PC-9 (cell line): ENCODE measurements around the gene FHDC1. TPM values are rescaled to one million over a fixed set of nuclear protein-coding genes. Genes with fewer than 3 reads are reported as not detected.

ENCODE experiments used
- BruUV-seq: library from RNA; stranded (reverse); fragments of 400-500 nt; replicated peaks from 2 replicates; lab custom pipeline; 2021; lab: Mats Ljungman, UMichigan
- CTCF ChIA-PET: fragments of 300-600 bp; sonication (Branson Sonifier 250); formaldehyde crosslinking; loops from one replicate; lab custom pipeline; 2022; ENCODE audit warnings: antibody characterized with exemption; lab: Charles Lee
- POLR2A ChIA-PET: fragments of 300-600 bp; sonication (Branson Sonifier 250); formaldehyde crosslinking; loops from one replicate; lab custom pipeline; 2022; ENCODE audit warnings: antibody characterized with exemption; ENCODE audit not compliant: unreplicated experiment; lab: Charles Lee
- DNase-seq, 2 experiments: peaks; one replicate each; pipeline versions ENCODE4 v3.0.0 to v3.0.0-alpha.2; 2015 to 2022; ENCODE audit warnings: mixed read lengths in 1 of 2
- H2AFZ ChIP-seq: fragments of 200-600 bp; sonication (generic); 2 replicates; pipeline ENCODE4 v1.8.1; 2017; ENCODE audit warnings: antibody characterized with exemption
- H3F3A ChIP-seq: fragments of 200-600 bp; sonication (generic); 2 replicates; pipeline ENCODE4 v1.8.1; 2017; ENCODE audit warnings: antibody characterized with exemption, mild to moderate bottlenecking, low read depth; ENCODE audit not compliant: insufficient read depth
- H3K27ac ChIP-seq: fragments of 200-600 bp; sonication (generic); 2 replicates; pipeline ENCODE4 v1.6.1; 2016; ENCODE audit warnings: mixed run types
- H3K27me3 ChIP-seq: fragments of 200-600 bp; sonication (generic); 2 replicates; pipeline ENCODE4 v1.6.1; 2016; ENCODE audit warnings: low read depth, mixed run types; ENCODE audit not compliant: insufficient read depth
- H3K36me3 ChIP-seq: fragments of 200-600 bp; sonication (generic); 2 replicates; pipeline ENCODE4 v1.6.1; 2016; ENCODE audit warnings: low read depth, mixed run types
- H3K4me1 ChIP-seq: fragments of 200-600 bp; sonication (generic); replicated peaks from 2 replicates; pipeline ENCODE4 v1.6.1; 2016; ENCODE audit warnings: mixed run types; ENCODE audit not compliant: insufficient read depth
- H3K4me2 ChIP-seq: fragments of 200-600 bp; sonication (generic); 2 replicates; pipeline ENCODE4 v1.6.1; 2017; ENCODE audit warnings: mixed run types
- H3K4me3 ChIP-seq: fragments of 200-600 bp; sonication (generic); 2 replicates; pipeline ENCODE4 v1.6.1; 2016; ENCODE audit warnings: mixed run types
- H3K79me2 ChIP-seq: fragments of 200-600 bp; sonication (generic); 2 replicates; pipeline ENCODE4 v1.6.1; 2017; ENCODE audit warnings: low read depth, mixed run types
- H3K9me2 ChIP-seq: fragments of 200-600 bp; sonication (generic); 2 replicates; pipeline ENCODE4 v1.8.1; 2017; ENCODE audit warnings: mild to moderate bottlenecking; ENCODE audit not compliant: insufficient read depth
- H3K9me3 ChIP-seq: fragments of 200-600 bp; sonication (generic); 2 replicates; pipeline ENCODE4 v1.8.1; 2016; ENCODE audit warnings: low read depth; ENCODE audit not compliant: insufficient read depth
- H4K20me1 ChIP-seq: fragments of 200-600 bp; sonication (generic); 2 replicates; pipeline ENCODE4 v1.8.1; 2017; ENCODE audit not compliant: insufficient read depth
- CTCF ChIP-seq: fragments of 200-600 bp; sonication (generic); conservative IDR thresholded peaks from 2 replicates; pipeline ENCODE4 v1.6.1; 2017; ENCODE audit warnings: mixed run types, antibody characterized with exemption, mild to moderate bottlenecking, moderate library complexity
- EZH2 ChIP-seq: fragments of 200-600 bp; sonication (generic); IDR thresholded peaks from 2 replicates; pipeline ENCODE4 v1.8.0; 2017; ENCODE audit warnings: antibody characterized with exemption, low read depth
- intact Hi-C: fragments of 100-400 bp; cut with micrococcal nuclease; formaldehyde crosslinking; loops from one replicate; pipeline ENCODE4 v1.10.0; 2022; ENCODE audit not compliant: unreplicated experiment
- total RNA-seq: library from RNA; stranded (reverse); gene quantifications from 2 replicates; pipeline ENCODE4 v1.2.3, GENCODE V29; 2021

The FHDC1 gene
- total RNA-seq, 1 experiment from 2014 or later, result 17.4 TPM

DNA sequence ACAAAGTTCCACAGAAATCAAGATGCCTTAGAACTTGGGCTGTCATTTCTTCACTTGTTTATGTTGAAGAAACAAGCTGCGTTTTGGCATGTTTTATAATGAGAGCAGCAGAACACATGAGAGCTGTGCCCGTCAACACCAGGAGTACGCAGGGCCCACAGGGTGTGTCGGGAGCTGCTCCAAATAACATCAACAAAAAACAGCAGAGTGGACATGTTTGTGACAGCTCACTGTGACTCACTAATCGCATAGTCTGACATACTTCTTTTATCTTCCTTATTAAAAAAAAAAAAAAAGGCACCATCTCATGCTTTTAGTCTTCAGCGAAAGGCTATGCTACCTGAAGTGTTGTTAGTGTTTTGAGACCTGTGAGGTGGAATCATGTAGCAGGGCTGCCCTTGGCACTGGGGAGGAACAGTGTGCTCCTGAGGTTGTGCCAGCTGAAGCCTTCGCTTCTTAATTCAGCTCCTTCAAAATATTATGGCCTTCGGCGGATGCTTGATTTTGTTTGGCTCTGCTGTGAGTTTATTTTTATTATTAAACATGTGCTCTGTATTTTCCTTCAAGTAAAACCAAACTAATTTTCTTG is 32.8 kb downstream of the FHDC1 start:
- no peak for TF ChIP-seq EZH2
- TF ChIP-seq CTCF, result no peak
- Histone ChIP-seq H3K79me2 (no peaks in the 10 kb centered on the region), H3K4me1 (peaks cover 58% of the 10 kb centered on the region), H3K27me3 (no peaks in the 10 kb centered on the region), H3F3A (peaks cover 38% of the 10 kb centered on the region; the same call in 1 of the 2 replicates), H3K9me2 (no peaks in the 10 kb centered on the region), H3K36me3 (peaks cover 6% of the 10 kb centered on the region; the same call in 1 of the 2 replicates), H4K20me1 (no peaks in the 10 kb centered on the region), H2AFZ (no peak overlapping the region), H3K4me2 (peak overlapping the region; percentile 50), H3K4me3 (0 out of 2 replicates have a peak overlapping the region, but pooled peaks have one; percentile 8), H3K9me3 (no peaks in the 10 kb centered on the region), H3K27ac (peak overlapping the region; percentile 88)
- intact Hi-C loops, result no loop called here
- BruUV-seq, result no TSS peak
- POLR2A ChIA-PET, result interaction anchor here (0.6 to 0.8 kb wide), 7 partner anchors 29 to 169 kb away, joined by 3 to 29 read pairs (median 12); no protein-coding TSS in a partner anchor
- peak; percentile 45 to 70 for DNase-seq
- CTCF ChIA-PET, result interaction anchor here (0.7 kb wide), 3 partner anchors 15 to 306 kb away, joined by 3 to 9 read pairs (median 5); no protein-coding TSS in a partner anchor

- CTCF ChIA-PET, result interaction anchor here (0.5 to 0.9 kb wide), 3 partner anchors 12 to 110 kb away, joined by 3 to 17 read pairs (median 3); no protein-coding TSS in a partner anchor
- POLR2A ChIA-PET, result interaction anchor here (0.6 to 0.9 kb wide), 8 partner anchors 11 to 165 kb away, joined by 3 to 11 read pairs (median 6); no protein-coding TSS in a partner anchor
Observed at GRCh38 chr4:152970102-152970820, 34.1 kb downstream of the FHDC1 start.

More at GRCh38 chr4:152970102-152970820, 34.1 kb downstream of the FHDC1 start:
- DNase-seq, result peak; percentile 77 to 92
- Histone ChIP-seq H3K36me3 (peaks cover 6% of the 10 kb centered on the region; the same call in 1 of the 2 replicates), H4K20me1 (no peaks in the 10 kb centered on the region), H3F3A (peaks cover 38% of the 10 kb centered on the region; the same call in 1 of the 2 replicates), H3K27ac (peak overlapping the region; percentile 88), H3K4me2 (peak overlapping the region; percentile 50), H3K9me3 (no peaks in the 10 kb centered on the region), H3K4me3 (no peak overlapping the region), H3K79me2 (no peaks in the 10 kb centered on the region), H3K4me1 (peaks cover 59% of the 10 kb centered on the region), H3K9me2 (no peaks in the 10 kb centered on the region), H3K27me3 (no peaks in the 10 kb centered on the region), H2AFZ (no peak overlapping the region)
- TF ChIP-seq EZH2 (no peak), CTCF (no peak)
- intact Hi-C loops, result loop anchor here (1.0 kb wide), 4 partner anchors 11 to 34 kb away; partner anchors contain the start of gene FHDC1
- no TSS peak for BruUV-seq
